HG02852 (cell line): ENCODE measurements around the gene ARPP21.
A peak's percentile ranks its signal among the peaks of the same experiment; 100 is the strongest.

Experiments
- ATAC-seq: cut with Tn5 transposase; IDR thresholded peaks from one replicate; pipeline ENCODE4 v1.9.1; 2021; ENCODE audit warnings: mild to moderate bottlenecking, moderate library complexity; ENCODE audit not compliant: unreplicated experiment

The ARPP21 gene

GRCh38 chr3:35641331-35641730 lies 2.0 kb downstream of the ARPP21 start:
- ATAC-seq: no peak

DNA sequence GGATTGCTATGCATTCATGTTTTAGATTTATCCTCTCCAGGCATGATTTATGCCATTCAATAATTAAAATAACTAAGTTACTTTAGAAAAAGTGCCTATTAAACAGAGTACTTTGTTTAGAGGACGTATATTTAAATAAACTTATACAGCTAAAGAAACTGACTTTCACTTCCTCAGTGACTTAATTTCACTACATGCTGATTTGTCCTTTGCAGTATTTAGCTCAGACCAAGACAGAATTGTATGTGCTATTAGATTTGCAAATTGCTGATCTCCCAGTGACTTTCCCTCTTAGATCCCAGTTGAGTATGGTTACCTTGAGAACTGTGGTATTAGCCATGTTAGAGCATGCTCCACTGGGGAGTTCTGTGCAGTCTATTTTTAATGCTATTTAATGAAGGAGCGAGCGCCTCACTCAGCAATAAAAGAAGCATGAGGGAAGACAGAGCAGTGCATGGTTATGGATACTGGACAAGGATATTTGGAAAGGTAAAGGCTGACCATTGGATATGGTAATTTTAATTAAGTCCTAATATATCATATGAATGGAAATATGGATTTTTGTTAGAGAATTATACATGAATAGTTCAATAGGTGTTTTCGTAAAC lies 2.7 kb downstream of the ARPP21 start:
- no peak for ATAC-seq

- ATAC-seq: no peak
These were observed 4.2 kb downstream of the ARPP21 start for GRCh38 chr3:35643495-35643894.

DNA sequence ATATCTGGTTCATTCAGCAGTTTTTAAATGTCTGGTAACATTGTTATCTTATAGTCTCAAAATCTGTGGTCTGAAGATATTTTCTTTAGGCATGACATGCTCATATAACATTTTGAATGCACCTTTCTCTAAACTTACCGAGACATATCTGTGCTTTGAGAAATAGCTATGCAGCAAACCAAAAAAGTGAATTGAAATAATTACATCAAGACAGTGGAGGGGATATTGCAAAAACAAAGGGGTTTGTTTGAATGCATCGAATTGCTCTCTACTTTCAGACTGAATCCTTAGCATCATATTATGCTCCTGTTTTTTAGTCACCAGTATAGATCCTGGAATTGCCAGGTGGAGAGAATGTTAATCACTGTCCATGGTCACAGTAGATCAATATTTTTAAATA lies 5.1 kb downstream of the ARPP21 start:
- ATAC-seq: no peak

- ATAC-seq: no peak
These were observed 5.9 kb downstream of the ARPP21 start for GRCh38 chr3:35645189-35645588.

GRCh38 chr3:35646081-35646480 lies 6.8 kb downstream of the ARPP21 start:
- no peak for ATAC-seq

GRCh38 chr3:35647461-35647860 lies 8.1 kb downstream of the ARPP21 start:
- no peak for ATAC-seq

- ATAC-seq: no peak
These were observed 9.0 kb downstream of the ARPP21 start for GRCh38 chr3:35648347-35648746.

- ATAC-seq: no peak
These were observed 10.1 kb downstream of the ARPP21 start for GRCh38 chr3:35649405-35649804.

DNA sequence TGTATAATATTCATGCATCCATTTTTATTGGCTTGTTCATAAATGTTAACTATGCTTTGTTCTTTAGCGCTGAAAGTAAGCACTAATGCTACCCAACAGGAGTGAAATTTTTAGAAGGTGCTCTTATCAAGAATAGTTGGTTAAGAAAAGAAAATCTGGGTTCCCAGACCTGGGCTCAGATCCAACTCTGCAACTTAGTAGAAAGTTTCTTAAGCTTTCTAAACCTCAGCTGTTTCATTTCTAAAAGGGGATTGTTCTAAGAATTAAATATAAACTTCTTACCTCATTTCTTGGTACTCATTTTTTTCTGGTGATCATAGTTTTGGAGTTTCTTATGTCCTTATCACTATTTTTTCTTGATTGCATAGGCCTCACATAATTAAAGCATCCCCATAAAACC lies 12.1 kb downstream of the ARPP21 start:
- no peak for ATAC-seq

DNA sequence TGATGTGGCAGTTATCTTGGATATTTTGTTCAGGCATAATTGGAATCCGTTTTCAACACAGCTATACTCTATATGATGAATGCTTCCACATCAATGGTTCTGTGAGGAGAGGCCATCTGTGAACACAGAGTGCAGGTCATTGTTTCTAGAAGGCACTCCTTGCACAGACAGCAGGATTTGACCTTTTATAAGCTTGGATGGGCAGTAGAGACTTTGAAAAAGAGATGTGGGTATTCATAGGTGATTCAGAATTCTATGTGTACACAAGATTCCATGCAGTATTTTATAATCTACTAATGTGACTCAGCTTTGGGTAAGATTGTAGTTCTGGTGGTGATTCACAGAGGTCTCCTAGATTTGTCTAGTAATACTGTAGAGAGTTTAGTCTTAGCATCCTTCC lies 12.5 kb downstream of the ARPP21 start:
- ATAC-seq: no peak

DNA sequence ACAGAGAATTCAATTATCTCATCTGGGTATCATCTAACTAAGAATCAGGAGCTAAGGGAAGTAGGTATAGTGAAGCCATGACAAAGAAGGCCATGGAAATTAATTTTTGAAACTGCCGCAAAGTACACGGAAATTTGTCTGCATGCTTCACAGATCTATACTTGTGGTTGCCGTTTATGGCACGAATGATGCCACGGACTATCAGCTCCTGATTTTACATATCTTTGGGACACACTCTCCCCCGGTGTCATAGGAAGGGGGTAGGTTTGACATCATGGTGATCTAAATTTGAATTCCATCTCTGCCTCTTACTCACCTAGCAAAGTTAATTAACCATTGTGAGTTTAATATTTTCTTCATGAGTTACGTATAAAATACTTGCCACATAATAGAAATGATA lies 14.0 kb downstream of the ARPP21 start:
- ATAC-seq: no peak

- no peak for ATAC-seq
These were observed 15.2 kb downstream of the ARPP21 start for GRCh38 chr3:35654476-35654875.

DNA sequence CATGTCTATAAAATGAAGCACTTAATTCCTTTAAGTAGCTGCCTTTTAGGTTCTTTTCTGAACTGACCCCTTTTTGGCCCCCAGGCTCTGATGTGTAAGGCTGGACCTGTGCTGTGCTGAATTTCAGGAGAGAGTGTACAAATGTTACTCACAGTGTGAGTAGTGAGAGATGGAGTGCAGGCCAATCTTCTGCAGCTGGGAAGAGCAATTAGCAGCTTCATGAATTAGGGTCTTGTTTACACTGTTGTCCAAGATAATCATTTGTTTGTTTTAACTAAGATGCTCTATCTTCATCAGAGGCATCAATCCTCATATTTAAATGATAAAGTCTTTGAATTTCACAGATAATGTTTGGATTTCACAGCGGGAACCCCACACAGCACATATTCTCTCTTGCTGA lies 19.4 kb downstream of the ARPP21 start:
- no peak for ATAC-seq

DNA sequence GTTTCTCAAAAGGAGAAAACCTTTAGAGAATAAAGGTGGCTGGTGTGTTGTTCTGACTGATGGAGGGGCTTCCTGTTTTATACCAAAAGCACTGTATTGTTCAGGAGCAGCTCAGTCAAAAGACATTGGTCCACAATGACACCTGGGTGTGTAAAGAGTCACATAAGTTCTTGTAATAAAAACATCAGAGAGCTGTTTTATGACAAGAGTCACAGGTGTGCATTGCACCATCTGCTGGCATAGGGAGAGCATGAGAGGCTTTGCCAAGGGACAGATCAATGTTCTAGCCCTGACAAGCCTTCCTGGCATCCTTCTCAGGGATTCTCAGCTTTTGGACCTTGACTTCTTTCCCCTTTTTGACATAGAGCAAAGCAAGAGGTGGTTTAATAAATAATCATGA lies 20.4 kb downstream of the ARPP21 start:
- peak; percentile 45 for ATAC-seq

DNA sequence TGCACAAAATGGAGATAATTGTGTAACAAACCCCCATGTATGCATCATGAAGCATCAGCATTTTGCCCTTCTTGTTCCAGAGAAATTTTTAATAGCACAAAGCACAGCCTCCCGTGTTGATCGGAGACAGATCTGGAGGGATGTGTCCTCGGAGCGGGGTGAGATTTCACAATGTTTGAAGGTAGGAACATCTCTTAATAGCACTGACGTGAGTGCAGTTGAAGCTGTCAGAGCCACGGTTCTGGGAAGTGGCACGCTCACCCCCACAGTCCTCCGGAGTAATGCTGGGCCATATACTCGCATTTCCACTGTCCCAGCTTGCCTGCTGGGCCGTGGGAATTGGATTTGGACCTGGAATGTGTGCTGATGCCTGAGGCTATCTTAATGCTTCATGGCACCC lies 24.1 kb downstream of the ARPP21 start:
- ATAC-seq: no peak

GRCh38 chr3:35664460-35664919 lies 25.2 kb downstream of the ARPP21 start:
- ATAC-seq: peak; percentile 68

GRCh38 chr3:35665390-35666055 lies 26.2 kb downstream of the ARPP21 start:
- ATAC-seq: no peak

GRCh38 chr3:35666888-35667287 lies 27.6 kb downstream of the ARPP21 start:
- no peak for ATAC-seq

GRCh38 chr3:35670408-35670965 lies 31.2 kb downstream of the ARPP21 start:
- ATAC-seq: no peak

DNA sequence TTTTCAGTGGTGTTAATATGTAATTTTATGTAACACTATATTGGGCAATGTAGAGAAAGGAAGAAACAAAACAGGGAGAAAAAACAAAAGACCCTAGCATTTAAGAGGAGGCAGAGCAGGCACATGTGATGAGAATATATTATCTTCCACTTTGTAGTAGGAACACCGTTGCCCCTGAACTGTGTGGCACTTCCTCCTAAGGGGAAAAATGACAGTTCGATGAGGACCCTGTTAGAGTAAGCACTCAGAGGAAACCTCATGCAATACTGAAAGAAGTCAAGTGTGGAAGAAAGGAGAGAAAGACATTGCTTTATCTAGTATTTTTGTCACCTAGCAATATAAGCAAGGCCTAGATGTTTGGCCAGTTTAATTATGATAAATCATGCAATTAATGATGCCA lies 32.2 kb downstream of the ARPP21 start:
- no peak for ATAC-seq

GRCh38 chr3:35673017-35673416 lies 33.7 kb downstream of the ARPP21 start:
- no peak for ATAC-seq
